Ishikawa (cell line): ENCODE data around the gene MACROD2.

ENCODE experiments used
- CEBPB ChIP-seq: IDR thresholded peaks from 2 replicates; pipeline ENCODE4 v1.6.1; 2012
- CREB1 ChIP-seq: IDR thresholded peaks from 2 replicates; pipeline ENCODE4 v1.6.1; 2012; ENCODE audit warnings: low read depth
- EGR1 ChIP-seq: IDR thresholded peaks from 2 replicates; pipeline ENCODE4 v1.6.1; 2012
- EP300 ChIP-seq: IDR thresholded peaks from 2 replicates; pipeline ENCODE4 v1.6.1; 2012; ENCODE audit warnings: borderline replicate concordance
- FOXM1 ChIP-seq: IDR thresholded peaks from 2 replicates; pipeline ENCODE4 v1.6.1; 2012; ENCODE audit warnings: low read depth, borderline replicate concordance
- NFIC ChIP-seq: IDR thresholded peaks from 2 replicates; pipeline ENCODE4 v1.6.1; 2012
- RAD21 ChIP-seq: IDR thresholded peaks from 2 replicates; pipeline ENCODE4 v1.6.1; 2012; ENCODE audit warnings: low read depth
- TAF1 ChIP-seq: IDR thresholded peaks from 2 replicates; pipeline ENCODE4 v1.6.1; 2012; ENCODE audit warnings: low read depth, mild to moderate bottlenecking
- TCF12 ChIP-seq: IDR thresholded peaks from 2 replicates; pipeline ENCODE4 v1.6.1; 2012; ENCODE audit warnings: low read depth
- TEAD4 ChIP-seq: IDR thresholded peaks from 2 replicates; pipeline ENCODE4 v1.6.1; 2012
- YY1 ChIP-seq: IDR thresholded peaks from 2 replicates; pipeline ENCODE4 v1.6.1; 2012; ENCODE audit warnings: low read depth
- ZBTB7A ChIP-seq: IDR thresholded peaks from 2 replicates; pipeline ENCODE4 v1.6.1; 2012; ENCODE audit warnings: low read depth
- TF ChIP-seq, protein P1 (sequence below): IDR thresholded peaks from 2 replicates; pipeline ENCODE4 v1.6.1; 2012
- TF ChIP-seq, protein P2 (sequence below): IDR thresholded peaks from 2 replicates; pipeline ENCODE4 v1.6.1; 2012
- TF ChIP-seq, protein P3 (sequence below): IDR thresholded peaks from 2 replicates; pipeline ENCODE4 v1.6.1; 2012; ENCODE audit warnings: low read depth, mild to moderate bottlenecking

The MACROD2 gene

DNA sequence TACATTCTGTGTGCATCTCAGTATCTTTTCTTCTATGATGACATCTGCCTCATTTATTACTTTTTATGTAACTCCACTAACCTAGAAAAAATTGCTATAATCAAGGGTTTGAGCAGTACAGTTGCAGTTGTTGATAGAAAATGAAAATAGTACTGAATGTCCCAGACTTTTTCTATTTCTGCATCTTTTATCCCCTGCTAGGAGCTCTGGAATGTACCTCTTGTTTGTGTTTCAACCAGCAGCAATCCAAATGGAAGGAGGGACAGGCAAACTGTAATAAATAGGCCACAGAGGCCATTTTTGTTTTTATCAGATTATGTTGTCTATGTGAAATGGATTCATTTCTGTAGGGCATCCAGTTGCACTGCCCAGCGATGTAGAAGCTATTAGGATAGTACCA lies 2041.0 kb downstream of the MACROD2 start:
- no peak for TF ChIP-seq TAF1
- TF ChIP-seq TEAD4 = no peak
- TF ChIP-seq RAD21 = no peak
- TF ChIP-seq YY1 = no peak
- TF ChIP-seq FOXM1 = no peak
- TF ChIP-seq, protein P1, sequence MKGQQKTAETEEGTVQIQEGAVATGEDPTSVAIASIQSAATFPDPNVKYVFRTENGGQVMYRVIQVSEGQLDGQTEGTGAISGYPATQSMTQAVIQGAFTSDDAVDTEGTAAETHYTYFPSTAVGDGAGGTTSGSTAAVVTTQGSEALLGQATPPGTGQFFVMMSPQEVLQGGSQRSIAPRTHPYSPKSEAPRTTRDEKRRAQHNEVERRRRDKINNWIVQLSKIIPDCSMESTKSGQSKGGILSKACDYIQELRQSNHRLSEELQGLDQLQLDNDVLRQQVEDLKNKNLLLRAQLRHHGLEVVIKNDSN = no peak
- no peak for TF ChIP-seq EGR1
- TF ChIP-seq CEBPB = no peak
- TF ChIP-seq ZBTB7A = no peak

DNA sequence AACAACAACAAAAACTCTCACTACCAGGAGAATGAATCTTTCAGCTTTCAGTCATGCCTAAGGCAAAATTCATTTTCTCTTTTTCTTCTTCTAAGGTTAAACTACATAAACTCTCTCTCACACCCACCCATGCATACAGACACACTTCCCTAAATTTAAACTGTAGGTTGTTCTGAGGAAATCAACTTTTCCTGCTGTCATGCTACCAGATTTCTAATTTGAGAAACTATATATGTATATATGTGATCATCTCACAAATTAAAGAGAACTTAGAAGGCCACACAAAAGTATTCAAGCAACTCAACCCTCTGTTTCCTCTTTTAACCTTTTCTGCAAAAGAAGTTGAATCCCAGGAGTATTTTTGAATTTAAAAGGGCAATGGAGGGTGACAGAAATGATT lies 2045.4 kb downstream of the MACROD2 start:
- TF ChIP-seq TEAD4 = no peak
- TF ChIP-seq, protein P2, sequence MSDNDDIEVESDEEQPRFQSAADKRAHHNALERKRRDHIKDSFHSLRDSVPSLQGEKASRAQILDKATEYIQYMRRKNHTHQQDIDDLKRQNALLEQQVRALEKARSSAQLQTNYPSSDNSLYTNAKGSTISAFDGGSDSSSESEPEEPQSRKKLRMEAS = no peak

DNA sequence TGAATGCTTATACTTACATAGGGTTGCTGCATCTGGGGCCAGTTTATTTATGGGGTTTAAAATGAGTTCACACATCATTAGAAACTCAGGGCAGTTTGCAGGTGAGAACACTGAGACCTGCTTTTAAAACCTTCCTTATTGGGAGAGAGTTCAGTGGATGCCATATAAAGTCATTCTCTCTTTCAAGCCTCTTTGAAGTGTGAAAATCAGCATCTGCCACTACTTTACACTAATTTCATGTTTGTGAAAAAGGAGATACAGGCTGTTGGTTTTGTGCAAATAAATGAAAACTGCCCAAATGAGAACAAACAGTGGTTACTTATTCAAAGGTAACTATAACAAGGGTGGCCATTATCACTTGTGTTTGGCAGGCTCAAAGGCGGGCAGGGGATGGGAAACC lies 2047.4 kb downstream of the MACROD2 start:
- TF ChIP-seq FOXM1 (no peak), TCF12 (no peak), CEBPB (no peak), TEAD4 (no peak), TAF1 (no peak), ZBTB7A (no peak)
- TF ChIP-seq, protein P2 = no peak
- TF ChIP-seq, protein P3, sequence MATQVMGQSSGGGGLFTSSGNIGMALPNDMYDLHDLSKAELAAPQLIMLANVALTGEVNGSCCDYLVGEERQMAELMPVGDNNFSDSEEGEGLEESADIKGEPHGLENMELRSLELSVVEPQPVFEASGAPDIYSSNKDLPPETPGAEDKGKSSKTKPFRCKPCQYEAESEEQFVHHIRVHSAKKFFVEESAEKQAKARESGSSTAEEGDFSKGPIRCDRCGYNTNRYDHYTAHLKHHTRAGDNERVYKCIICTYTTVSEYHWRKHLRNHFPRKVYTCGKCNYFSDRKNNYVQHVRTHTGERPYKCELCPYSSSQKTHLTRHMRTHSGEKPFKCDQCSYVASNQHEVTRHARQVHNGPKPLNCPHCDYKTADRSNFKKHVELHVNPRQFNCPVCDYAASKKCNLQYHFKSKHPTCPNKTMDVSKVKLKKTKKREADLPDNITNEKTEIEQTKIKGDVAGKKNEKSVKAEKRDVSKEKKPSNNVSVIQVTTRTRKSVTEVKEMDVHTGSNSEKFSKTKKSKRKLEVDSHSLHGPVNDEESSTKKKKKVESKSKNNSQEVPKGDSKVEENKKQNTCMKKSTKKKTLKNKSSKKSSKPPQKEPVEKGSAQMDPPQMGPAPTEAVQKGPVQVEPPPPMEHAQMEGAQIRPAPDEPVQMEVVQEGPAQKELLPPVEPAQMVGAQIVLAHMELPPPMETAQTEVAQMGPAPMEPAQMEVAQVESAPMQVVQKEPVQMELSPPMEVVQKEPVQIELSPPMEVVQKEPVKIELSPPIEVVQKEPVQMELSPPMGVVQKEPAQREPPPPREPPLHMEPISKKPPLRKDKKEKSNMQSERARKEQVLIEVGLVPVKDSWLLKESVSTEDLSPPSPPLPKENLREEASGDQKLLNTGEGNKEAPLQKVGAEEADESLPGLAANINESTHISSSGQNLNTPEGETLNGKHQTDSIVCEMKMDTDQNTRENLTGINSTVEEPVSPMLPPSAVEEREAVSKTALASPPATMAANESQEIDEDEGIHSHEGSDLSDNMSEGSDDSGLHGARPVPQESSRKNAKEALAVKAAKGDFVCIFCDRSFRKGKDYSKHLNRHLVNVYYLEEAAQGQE = no peak

DNA sequence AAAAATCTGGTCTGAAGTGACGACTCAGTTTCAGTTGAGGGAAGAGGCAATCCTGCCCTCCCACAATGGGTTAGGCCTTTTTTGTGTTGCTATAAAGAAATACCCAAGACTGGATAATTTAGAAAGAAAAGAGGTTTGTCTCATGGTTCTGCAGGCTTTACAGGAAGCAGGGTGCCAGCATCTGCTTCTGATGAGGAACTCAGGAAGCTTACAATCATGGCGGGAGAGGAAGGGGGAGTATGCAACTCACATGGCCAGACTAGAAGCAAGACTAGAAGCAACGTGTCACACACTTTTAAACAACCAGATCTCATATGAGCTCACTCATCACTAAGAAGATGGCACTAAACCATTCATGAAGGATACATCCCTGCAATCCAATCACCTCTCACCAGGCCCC lies 2048.6 kb downstream of the MACROD2 start:
- TF ChIP-seq EP300 (no peak), EGR1 (no peak), YY1 (no peak), TCF12 (no peak), ZBTB7A (no peak), CREB1 (no peak), FOXM1 (no peak), CEBPB (no peak), NFIC (no peak), RAD21 (no peak), TEAD4 (no peak), TAF1 (no peak)
- TF ChIP-seq, protein P1 = no peak
- TF ChIP-seq, protein P2 = no peak
- TF ChIP-seq, protein P3 = no peak

DNA sequence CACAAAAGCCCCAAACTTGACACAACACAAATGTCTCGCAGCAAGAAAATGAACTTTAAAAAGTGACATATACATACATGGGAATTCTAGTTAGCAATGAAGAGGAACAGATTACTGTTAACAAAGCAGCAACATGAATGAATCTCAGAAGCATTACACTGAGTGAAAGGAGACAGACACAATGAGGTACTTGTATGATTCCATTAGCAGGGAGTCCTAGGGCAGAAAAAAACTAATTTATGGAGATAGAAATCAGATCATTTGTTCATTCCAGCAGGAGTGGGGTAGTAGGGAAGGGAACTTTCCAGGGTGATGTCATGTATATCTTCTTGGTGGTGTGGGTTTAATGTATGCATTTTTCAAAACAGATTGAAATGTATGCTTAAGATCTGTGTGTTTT lies 2053.6 kb downstream of the MACROD2 start:
- no peak for TF ChIP-seq CEBPB
- no peak for TF ChIP-seq TEAD4
- no peak for TF ChIP-seq RAD21
- TF ChIP-seq, protein P2 = no peak
- no peak for TF ChIP-seq TAF1
- no peak for TF ChIP-seq CREB1
- no peak for TF ChIP-seq TCF12
- TF ChIP-seq, protein P1 = no peak

DNA sequence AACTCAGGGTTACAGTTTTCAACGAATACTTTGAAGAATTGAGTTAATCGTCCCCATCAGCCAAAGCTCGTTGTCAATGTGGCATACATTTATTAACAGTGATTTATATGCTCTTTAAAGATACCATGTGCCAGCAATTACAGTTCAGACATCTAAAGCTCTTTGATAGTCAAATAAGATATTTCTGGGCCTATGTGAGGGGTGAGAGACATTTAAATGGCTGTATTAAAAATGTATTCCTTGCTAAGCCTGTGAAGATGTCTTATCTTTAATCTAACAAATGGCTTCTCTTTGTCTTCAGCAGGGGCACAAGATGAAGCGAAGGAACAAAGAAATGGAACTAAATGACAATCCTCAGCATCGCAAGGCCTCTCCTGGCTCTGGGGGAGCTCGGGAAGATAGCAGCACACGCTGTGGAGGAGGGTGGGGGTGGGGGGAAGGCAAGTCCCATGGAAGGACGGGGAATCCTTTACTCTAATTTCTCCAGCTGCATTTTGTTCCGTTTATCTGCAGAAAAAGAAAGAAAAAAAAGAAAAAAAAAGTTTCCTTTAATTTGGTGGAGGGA lies 2054.3 kb downstream of the MACROD2 start:
- TF ChIP-seq EGR1 (no peak), CEBPB (no peak), FOXM1 (no peak), CREB1 (no peak), EP300 (no peak), TAF1 (no peak), YY1 (no peak), ZBTB7A (no peak), TEAD4 (no peak), TCF12 (no peak), RAD21 (no peak), NFIC (no peak)
- TF ChIP-seq, protein P3 = no peak
- TF ChIP-seq, protein P2 = no peak
- TF ChIP-seq, protein P1 = no peak
